ENCODE data around the gene IRF1. TPM values are rescaled to one million over a fixed set of nuclear protein-coding genes. Genes with fewer than 3 reads are reported as not detected.

IRF1 gene
- total and polyA plus RNA-seq, 8 donors: 15.1 to 93.3 (median 19.5) TPM

GRCh38 chr5:132475987-132476875, 14.3 kb downstream of the IRF1 start:
- ATAC-seq (no peak), DNase-seq (peak in 1 of 4 donors; percentile 27)
- no peak for TF ChIP-seq CTCF (IDR thresholded peaks at IDR 0.05)
- peak overlapping the region in 1 of 2 donors; percentile 50 for H3K27ac ChIP-seq
- no peaks in the 10 kb centered on the region for H3K27me3 ChIP-seq
- H3K4me1 ChIP-seq: peaks cover 4 to 80% of the 10 kb centered on the region in 2 donors
- peaks cover 0 to 13% of the 10 kb centered on the region in 2 donors for H3K36me3 ChIP-seq
- no peaks in the 10 kb centered on the region for H3K9me3 ChIP-seq
- no peak overlapping the region for H3K4me3 ChIP-seq
- intact Hi-C loops (cut with DNase I): no loop called here

- H3K27ac ChIP-seq: peak overlapping the region in 1 of 2 donors; percentile 50
- ATAC-seq (no peak), DNase-seq (peak in 1 of 4 donors; percentile 27)
- H3K9me3 ChIP-seq: no peaks in the 10 kb centered on the region
- no peaks in the 10 kb centered on the region for H3K27me3 ChIP-seq
- intact Hi-C loops (cut with DNase I): no loop called here
- H3K4me3 ChIP-seq: no peak overlapping the region
- TF ChIP-seq CTCF (IDR thresholded peaks at IDR 0.05): no peak
- peaks cover 0 to 5% of the 10 kb centered on the region in 2 donors for H3K36me3 ChIP-seq
- peaks cover 4 to 77% of the 10 kb centered on the region in 2 donors for H3K4me1 ChIP-seq
Measured at GRCh38 chr5:132475497-132475882, 15.1 kb downstream of the IRF1 start.

DNA sequence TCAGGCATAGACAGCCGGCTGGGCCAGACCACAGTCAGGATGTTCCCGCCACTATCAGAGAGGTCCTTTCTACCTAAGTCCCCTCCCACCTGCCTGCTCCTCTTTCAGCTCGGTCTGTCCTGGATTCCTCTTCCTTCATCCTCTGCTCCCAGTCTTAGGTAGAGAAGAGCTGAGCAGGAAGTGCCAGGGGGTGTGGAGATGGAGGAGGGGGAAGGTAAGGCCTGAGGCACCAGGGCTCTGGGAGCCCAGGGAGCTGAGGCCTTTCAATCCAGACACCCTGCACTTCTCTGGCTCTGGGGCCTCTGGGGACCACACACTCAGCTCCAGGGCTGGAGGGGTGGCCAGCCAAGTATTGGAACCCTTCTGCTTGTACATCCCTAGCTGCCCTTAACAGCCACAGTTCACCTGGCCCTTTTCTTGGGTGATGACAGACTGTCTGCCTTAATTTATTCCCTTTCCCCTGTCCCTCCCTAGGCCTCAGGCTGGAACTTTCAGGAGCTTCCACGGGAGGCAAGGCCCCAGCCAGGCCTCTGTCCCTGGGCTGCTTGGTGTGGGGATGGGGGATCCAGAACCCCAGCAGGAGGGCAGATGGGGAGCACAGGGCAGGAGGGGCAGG, 15.6 kb downstream of the IRF1 start:
- H3K27ac ChIP-seq: peak overlapping the region in 1 of 2 donors; percentile 50
- no peaks in the 10 kb centered on the region for H3K27me3 ChIP-seq
- ATAC-seq: no peak
- no peak overlapping the region for H3K4me3 ChIP-seq
- H3K36me3 ChIP-seq: peaks cover 0 to 5% of the 10 kb centered on the region in 2 donors
- TF ChIP-seq CTCF (IDR thresholded peaks at IDR 0.05): no peak
- peaks cover 4 to 82% of the 10 kb centered on the region in 2 donors for H3K4me1 ChIP-seq
- no peaks in the 10 kb centered on the region for H3K9me3 ChIP-seq
- peak in 1 of 4 donors; percentile 29 for DNase-seq
- intact Hi-C loops (cut with DNase I): no loop called here

- H3K4me1 ChIP-seq: peaks cover 4 to 84% of the 10 kb centered on the region in 2 donors
- no peak for ATAC-seq
- no peaks in the 10 kb centered on the region for H3K9me3 ChIP-seq
- peaks cover 0 to 5% of the 10 kb centered on the region in 2 donors for H3K36me3 ChIP-seq
- no peak for TF ChIP-seq CTCF (IDR thresholded peaks at IDR 0.05)
- H3K27ac ChIP-seq: peak overlapping the region in 1 of 2 donors; percentile 50
- intact Hi-C loops (cut with DNase I): no loop called here
- DNase-seq: peak in 1 of 4 donors; percentile 10
- no peaks in the 10 kb centered on the region for H3K27me3 ChIP-seq
- H3K4me3 ChIP-seq: no peak overlapping the region
Measured at GRCh38 chr5:132474131-132474723, 16.3 kb downstream of the IRF1 start.

- intact Hi-C loops (cut with DNase I): no loop called here
Measured at GRCh38 chr5:132473668-132474067, 16.9 kb downstream of the IRF1 start.

More at GRCh38 chr5:132473668-132474067, 16.9 kb downstream of the IRF1 start:
- no peak overlapping the region for H3K4me3 ChIP-seq
- TF ChIP-seq CTCF (IDR thresholded peaks at IDR 0.05): no peak
- no peaks in the 10 kb centered on the region for H3K9me3 ChIP-seq
- ATAC-seq (no peak), DNase-seq (no peak)
- H3K27ac ChIP-seq: peak overlapping the region in 1 of 2 donors; percentile 46
- H3K36me3 ChIP-seq: peaks cover 0 to 5% of the 10 kb centered on the region in 2 donors
- H3K4me1 ChIP-seq: peaks cover 4 to 84% of the 10 kb centered on the region in 2 donors
- no peaks in the 10 kb centered on the region for H3K27me3 ChIP-seq
